Liver (tissue), 2 donors: ENCODE results near the gene JAKMIP3.

Experiments
- GABPA ChIP-seq, 2 donors: IDR thresholded peaks in 1 of 2; conservative IDR thresholded peaks in 1 of 2; 2 replicates each; pipeline ENCODE4 v1.6.1; 2016; ENCODE audit warnings: antibody characterized with exemption in 2 of 2, mild to moderate bottlenecking in 1 of 2, moderate library complexity in 1 of 2
- SP1 ChIP-seq: IDR thresholded peaks from 2 replicates; pipeline ENCODE4 v1.6.1; 2018; ENCODE audit warnings: antibody characterized with exemption, mild to moderate bottlenecking
- donor health status: healthy.

DNA sequence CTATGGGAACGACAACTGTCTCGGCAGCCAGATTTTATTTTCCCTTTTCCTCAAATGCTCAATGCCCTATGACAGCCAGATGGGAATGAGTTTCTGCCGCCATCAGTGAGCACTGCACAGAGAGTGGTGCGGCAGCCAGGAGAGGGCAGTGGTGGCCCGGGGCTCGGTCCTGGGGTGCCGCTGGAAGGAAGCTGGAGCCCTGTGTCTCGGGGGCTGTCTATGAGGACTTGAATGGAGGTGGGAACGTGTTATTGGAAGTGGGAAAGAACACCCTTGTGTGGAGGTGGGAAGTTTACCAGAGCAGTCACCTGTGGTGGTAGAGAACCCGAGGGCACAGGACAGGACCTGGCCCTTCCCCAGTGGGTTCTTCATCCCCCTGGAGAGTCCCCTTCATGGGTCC, 35.8 kb downstream of the JAKMIP3 start:
- TF ChIP-seq SP1 (no peak), GABPA (IDR thresholded peaks at IDR 0.05 in 1 of 2, conservative IDR thresholded peaks at IDR 0.05 in 1 of 2) (no peak)
